ENCODE measurements around the gene AANAT. TPM values are rescaled to one million over a fixed set of nuclear protein-coding genes. Genes with fewer than 3 reads are reported as not detected.

Gene AANAT
- total and polyA plus RNA-seq, 2 donors (not counting 3 experiments of a cell fraction or from before 2014, with no cell fraction given) = not detected

- POLR2A ChIA-PET = interaction anchor here (0.5 kb wide), 1 partner anchor 170 kb away, joined by 10 read pairs; no protein-coding TSS in a partner anchor
- H3K27ac ChIP-seq (ENCODE audit: insufficient read depth, low read depth, low read length) = no peak overlapping the region
- no peaks in the 10 kb centered on the region for H3K9me1 ChIP-seq (replicated peaks; ENCODE audit: control insufficient read depth, extremely low read depth, insufficient read depth, low read length)
- intact Hi-C loops (cut with micrococcal nuclease) (no loop called here), dilution Hi-C loops (cut with MboI; ENCODE audit: extremely low pct_ligation_motif_present, low sequenced_read_pairs) (no loop called here)
- no peak overlapping the region for H3K4me3 ChIP-seq (replicated peaks in 1 of 3; ENCODE audit: insufficient read depth in 1 of 3, low read depth in 1 of 3, low read length in 3 of 3)
- no peaks in the 10 kb centered on the region for H3K27me3 ChIP-seq (ENCODE audit: control insufficient read depth in 2 of 2, insufficient read depth in 2 of 2, low read length in 2 of 2)
- no peaks in the 10 kb centered on the region for H3K36me3 ChIP-seq (ENCODE audit: control insufficient read depth in 2 of 2, extremely low read depth in 1 of 2, insufficient read depth in 2 of 2, low read length in 2 of 2)
- TF ChIP-seq MAX (IDR thresholded peaks at IDR 0.05; ENCODE audit: insufficient read depth, insufficient read length) (no peak), EZH2 (IDR thresholded peaks at IDR 0.05; ENCODE audit: borderline replicate concordance, low read depth, low read length, severe bottlenecking) (no peak), GATA2 (IDR thresholded peaks at IDR 0.05; ENCODE audit: insufficient read depth, insufficient read length, low read depth, low read length) (no peak), POLR2A (IDR thresholded peaks at IDR 0.05; ENCODE audit: low read depth, low read length) (no peak), FOS (IDR thresholded peaks at IDR 0.05; ENCODE audit: borderline replicate concordance, insufficient read depth, low read length) (no peak), CTCF (IDR thresholded peaks at IDR 0.05; ENCODE audit: extremely low read depth in 1 of 2, insufficient read depth in 1 of 2, low read depth in 1 of 2, low read length in 2 of 2) (no peak), MYC (IDR thresholded peaks at IDR 0.05; ENCODE audit: low read depth, low read length) (no peak), JUN (IDR thresholded peaks at IDR 0.05; ENCODE audit: borderline replicate concordance, insufficient read depth, insufficient read length, low read depth) (no peak), POLR2AphosphoS5 (IDR thresholded peaks at IDR 0.05; ENCODE audit: insufficient read depth, low read depth, low read length) (no peak)
- FAIRE-seq (no peak), DNase-seq (ENCODE audit: low read depth, low spot score) (no peak)
- CTCF ChIA-PET = interaction anchor here (1.1 to 9.3 kb wide), 4 partner anchors 37 to 56 kb away, joined by 3 to 319 read pairs (median 4); no protein-coding TSS in a partner anchor
- no TSS peak for BruUV-seq (replicated peaks)
- H3K79me2 ChIP-seq (ENCODE audit: control insufficient read depth, insufficient read depth, low read length) = peaks cover 35% of the 10 kb centered on the region
- H3K9ac ChIP-seq (replicated peaks; ENCODE audit: extremely low read depth, insufficient read depth, low read length) = no peak overlapping the region
- H3K9me3 ChIP-seq (replicated peaks; ENCODE audit: control insufficient read depth, insufficient read depth, low read length) = no peaks in the 10 kb centered on the region
- H2AFZ ChIP-seq (ENCODE audit: low read depth, low read length) = no peak overlapping the region
- H3K4me1 ChIP-seq (ENCODE audit: control insufficient read depth, extremely low read depth, insufficient read depth, low read length) = peaks cover 10% of the 10 kb centered on the region
- H3K4me2 ChIP-seq (ENCODE audit: insufficient read depth, low read length) = no peak overlapping the region
- H4K20me1 ChIP-seq (replicated peaks; ENCODE audit: control insufficient read depth, extremely low read depth, insufficient read depth, low read length) = no peaks in the 10 kb centered on the region
Measured at GRCh38 chr17:76453431-76453743, 14.0 kb upstream of the AANAT start.

Data from endothelial cell of umbilical vein (primary cell).